Adrenal gland (tissue), 12 donors: ENCODE measurements around the gene SLC46A2. TPM values are rescaled to one million over a fixed set of nuclear protein-coding genes. Genes with fewer than 3 reads are reported as not detected.

Source experiments
- DNase-seq, 7 donors: peaks; one replicate each; pipeline ENCODE4 v3.0.0-alpha.2; 2019 to 2020
- H3K27ac ChIP-seq, 5 donors: fragments of 200-600 bp; sonication (generic) in 4 of 5; 1 replicate in 3 of 5; 2 replicates in 2 of 5; pipeline versions ENCODE4 v1.5.1 to v1.8.0; 2016 to 2020; ENCODE audit warnings: mild to moderate bottlenecking in 1 of 5
- H3K27me3 ChIP-seq: fragments of 200-600 bp; 2 replicates; pipeline ENCODE4 v1.8.0; 2021
- H3K36me3 ChIP-seq, 2 donors: fragments of 200-600 bp; replicated peaks in 1 of 2; 1 replicate in 1 of 2; 2 replicates in 1 of 2; pipeline versions ENCODE4 v1.5.1 to v1.8.0; 2018 to 2022
- H3K4me1 ChIP-seq, 2 donors: fragments of 200-600 bp; replicated peaks in 1 of 2; 1 replicate in 1 of 2; 2 replicates in 1 of 2; pipeline versions ENCODE4 v1.5.1 to v1.8.0; 2018 to 2021
- H3K4me3 ChIP-seq, 4 donors: fragments of 200-600 bp; sonication (generic) in 3 of 4; one replicate each; pipeline ENCODE4 v1.5.1; 2016 to 2018
- H3K9me3 ChIP-seq, 3 donors: fragments of 200-600 bp; sonication (generic) in 1 of 3; replicated peaks in 1 of 3; 1 replicate in 2 of 3; 2 replicates in 1 of 3; pipeline versions ENCODE4 v1.5.1 to v1.8.0; 2016 to 2021
- CTCF ChIP-seq, 6 experiments: fragments of 450-650 bp in 4 of 6; fragments of 200-600 bp in 2 of 6; sonication (generic) in 1 of 6; IDR thresholded peaks; 1 replicate in 5 of 6; 2 replicates in 1 of 6; pipeline versions ENCODE4 v1.5.1 to v1.8.0; 2016 to 2021; ENCODE audit warnings: antibody characterized with exemption in 6 of 6, mild to moderate bottlenecking in 2 of 6, moderate library complexity in 1 of 6
- POLR2A ChIP-seq, 2 donors: fragments of 450-650 bp; IDR thresholded peaks; one replicate each; pipeline ENCODE4 v1.6.1; 2017; ENCODE audit warnings: antibody characterized with exemption in 2 of 2, mild to moderate bottlenecking in 2 of 2, moderate library complexity in 1 of 2
- WGBS, 4 donors: extraction: QIAGEN DNeasy Blood & Tissue Kit in 2 of 4; methylation state at CpG; one replicate each; pipeline versions ENCODE4 v1.1.5 to v1.1.7; 2013 to 2017; 5-methylcytosine and 5-hydroxymethylcytosine counted together
- intact Hi-C, 2 donors: fragments of 100-400 bp; cut with DNase I; formaldehyde crosslinking; loops; one replicate each; pipeline versions ENCODE4 v1.14.1 to v1.15.0; 2022 to 2023
- polyA plus RNA-seq, 3 donors: library from polyadenylated mRNA; stranded (reverse); fragments of 200-250 nt in 2 of 3; fragments of 350-450 nt in 1 of 3; fragmentation: Illumina TruSeq in 1 of 3; extraction: RNeasy Lipid Tissue Mini Kit (QIAGEN cat#74804) in 1 of 3; gene quantifications; one replicate each; pipeline ENCODE4 v1.2.3, GENCODE V29; 2013 to 2014
- total RNA-seq, 9 donors: library from RNA; depleted of rRNA in 4 of 9; stranded (reverse); fragments of >200 nt in 4 of 9; fragments of 120-200 nt in 1 of 9; fragmentation: NEBNext Ultra II Directional in 1 of 9; extraction: Animal tissue kit (Norgen Biotek cat#: 25700) in 1 of 9; gene quantifications; one replicate each; pipeline versions ENCODE4 v1.1.0 to v1.2.4, GENCODE V29; 2013 to 2023
- donor health status: healthy with polysubstance abuse.
- donor health status: Bipolar disorder and iron deficiency.
- donor health status: DM: yes; HTN: yes; CAD: no.
- donor health status: DM: no; HTN: no; CAD: no.
- donor health status: DM: no; HTN: no; CAD: no.
- donor health status: DM: yes; HTN: yes; CAD: no.

Gene SLC46A2
- total and polyA plus RNA-seq, 12 donors, result 0.07 to 1.9 (median 0.48) TPM; not detected in 6

- WGBS, 4 donors, result 90 to 96% (median 93%) methylated on average over 5 of the region's 5 CpGs
- TF ChIP-seq CTCF (IDR thresholded peaks at IDR 0.05) (no peak), POLR2A (IDR thresholded peaks at IDR 0.05) (no peak)
- intact Hi-C loops, result no loop called here
- no peak for DNase-seq
- no peaks in the 10 kb centered on the region for H3K27me3 ChIP-seq
- no peaks in the 10 kb centered on the region for H3K9me3 ChIP-seq
- H3K4me1 ChIP-seq, result no peaks in the 10 kb centered on the region
- H3K27ac ChIP-seq, result no peak overlapping the region
- H3K4me3 ChIP-seq, result no peak overlapping the region
- no peaks in the 10 kb centered on the region for H3K36me3 ChIP-seq
Measured at GRCh38 chr9:112884721-112885120, 6.0 kb downstream of the SLC46A2 start.

- H3K9me3 ChIP-seq, result no peaks in the 10 kb centered on the region
- no peaks in the 10 kb centered on the region for H3K27me3 ChIP-seq
- no peak for DNase-seq
- WGBS, 4 donors, result 41 to 44% (median 43%) methylated on average over 6 of the region's 6 CpGs
- H3K4me1 ChIP-seq, result no peaks in the 10 kb centered on the region
- no peak for TF ChIP-seq POLR2A (IDR thresholded peaks at IDR 0.05)
- TF ChIP-seq CTCF (IDR thresholded peaks at IDR 0.05), result no peak
- intact Hi-C loops, result no loop called here
- H3K36me3 ChIP-seq, result no peaks in the 10 kb centered on the region
- no peak overlapping the region for H3K4me3 ChIP-seq
- H3K27ac ChIP-seq, result no peak overlapping the region
Measured at GRCh38 chr9:112884101-112884500, 6.6 kb downstream of the SLC46A2 start.

GRCh38 chr9:112881331-112881730, 9.3 kb downstream of the SLC46A2 start:
- no peak overlapping the region for H3K4me3 ChIP-seq
- no peaks in the 10 kb centered on the region for H3K27me3 ChIP-seq
- DNase-seq, result no peak
- H3K9me3 ChIP-seq, result no peaks in the 10 kb centered on the region
- TF ChIP-seq POLR2A (IDR thresholded peaks at IDR 0.05), result no peak
- no peak for TF ChIP-seq CTCF (IDR thresholded peaks at IDR 0.05)
- H3K4me1 ChIP-seq, result no peaks in the 10 kb centered on the region
- H3K36me3 ChIP-seq, result no peaks in the 10 kb centered on the region
- H3K27ac ChIP-seq, result no peak overlapping the region
- WGBS, 4 donors, result 89 to 95% (median 93%) methylated on average over 2 to 7 of the region's 7 CpGs
- intact Hi-C loops, result no loop called here

- no peaks in the 10 kb centered on the region for H3K4me1 ChIP-seq
- no peak for TF ChIP-seq CTCF (IDR thresholded peaks at IDR 0.05)
- no peak for TF ChIP-seq POLR2A (IDR thresholded peaks at IDR 0.05)
- no peak overlapping the region for H3K27ac ChIP-seq
- no peaks in the 10 kb centered on the region for H3K9me3 ChIP-seq
- no peak overlapping the region for H3K4me3 ChIP-seq
- H3K36me3 ChIP-seq, result no peaks in the 10 kb centered on the region
- no peaks in the 10 kb centered on the region for H3K27me3 ChIP-seq
- 95 to 100% (median 100%) methylated on average over 1 of the region's 1 CpG for WGBS, 4 donors
- intact Hi-C loops, result no loop called here
- no peak for DNase-seq
Measured at GRCh38 chr9:112880650-112881049, 10.0 kb downstream of the SLC46A2 start.
